ENCODE data around the gene PISD. TPM values are rescaled to one million over a fixed set of nuclear protein-coding genes. Genes with fewer than 3 reads are reported as not detected.
"Not testable (repeated sequence)": the region's sequence is repeated elsewhere in the genome, so short reads cannot be mapped to it uniquely, and the experiment has no call there.

Gene PISD
- polyA plus RNA-seq, 3 donors: 28.8 to 32.8 (median 30.1) TPM

DNA sequence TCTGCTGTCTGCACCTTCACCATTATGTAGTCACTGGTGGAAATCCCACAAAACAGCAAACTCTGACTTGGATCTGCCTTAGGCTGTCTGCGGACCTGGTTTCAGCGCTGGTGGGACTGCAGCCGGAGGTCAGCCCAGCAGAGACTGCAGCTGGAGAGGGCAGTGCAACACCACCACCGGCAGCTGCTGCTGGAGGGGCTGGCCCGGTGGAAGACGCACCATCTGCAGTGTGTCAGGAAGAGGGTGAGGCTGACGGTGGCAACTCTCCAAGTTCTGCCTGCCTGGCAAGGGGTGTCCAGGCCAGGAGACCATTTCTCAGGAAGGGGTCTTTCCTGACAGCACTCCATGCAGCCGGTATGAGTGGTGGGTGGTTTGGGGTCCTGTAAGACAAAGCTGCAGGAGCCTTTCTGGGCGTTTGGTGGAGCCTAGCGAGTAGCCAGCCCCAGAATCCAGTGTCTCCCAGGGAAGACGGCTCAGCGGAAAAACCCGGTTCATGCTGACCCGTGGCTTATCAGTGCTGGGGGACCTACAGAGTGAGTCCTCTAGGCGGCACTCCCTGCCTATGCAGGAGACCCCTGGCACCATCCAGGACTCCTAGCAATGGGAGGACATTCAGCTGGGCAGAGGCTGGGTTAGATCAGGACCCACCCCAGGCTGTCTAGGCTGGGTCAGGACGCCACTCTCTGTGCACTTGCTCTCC lies 50.8 kb downstream of the PISD start:
- DNase-seq (ENCODE audit: low read depth in 3 of 3, low spot score in 2 of 3): no peak

DNA sequence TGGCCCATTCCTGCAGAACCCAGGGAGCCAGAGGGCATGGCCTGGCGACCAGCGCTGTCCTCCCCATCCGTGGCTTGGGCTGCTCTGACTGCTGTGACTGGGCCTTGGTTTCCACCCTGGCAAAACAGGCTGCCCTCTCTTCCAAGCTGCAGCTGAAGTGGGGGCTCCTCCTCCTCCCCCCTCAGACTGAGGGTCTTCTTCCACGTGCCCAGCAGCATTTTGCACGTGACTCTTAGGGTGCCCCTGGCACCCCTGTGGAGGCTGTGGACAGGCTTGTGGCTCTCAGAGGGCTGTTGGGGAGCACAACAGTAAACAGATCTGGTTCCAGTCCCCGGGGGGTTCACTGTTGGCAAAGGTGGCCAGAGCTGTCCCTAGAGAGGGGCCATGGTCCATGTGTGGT lies 51.4 kb downstream of the PISD start:
- DNase-seq (ENCODE audit: low read depth in 3 of 3, low spot score in 2 of 3): no peak

DNA sequence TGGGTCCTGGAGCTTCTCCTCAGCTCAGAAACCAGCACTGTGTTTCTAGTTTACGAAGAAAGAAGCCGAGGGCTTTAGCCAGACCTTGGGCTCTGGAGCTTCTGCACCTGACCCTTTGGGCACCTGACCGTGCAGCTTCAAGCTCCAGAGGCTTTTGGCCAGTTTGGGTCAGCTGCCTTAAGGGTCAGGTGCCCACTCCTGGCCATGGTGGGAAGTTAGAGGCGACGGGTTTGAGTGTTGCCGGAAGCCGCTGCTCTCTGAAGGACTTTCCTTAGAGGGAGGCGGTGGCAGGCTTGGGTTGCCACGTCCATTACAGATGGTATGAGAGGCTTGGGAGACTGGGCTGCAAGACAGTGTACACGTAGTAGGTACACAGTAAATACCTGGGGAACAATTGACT lies 52.3 kb downstream of the PISD start:
- no peak for DNase-seq (ENCODE audit: low read depth in 3 of 3, low spot score in 2 of 3)

DNA sequence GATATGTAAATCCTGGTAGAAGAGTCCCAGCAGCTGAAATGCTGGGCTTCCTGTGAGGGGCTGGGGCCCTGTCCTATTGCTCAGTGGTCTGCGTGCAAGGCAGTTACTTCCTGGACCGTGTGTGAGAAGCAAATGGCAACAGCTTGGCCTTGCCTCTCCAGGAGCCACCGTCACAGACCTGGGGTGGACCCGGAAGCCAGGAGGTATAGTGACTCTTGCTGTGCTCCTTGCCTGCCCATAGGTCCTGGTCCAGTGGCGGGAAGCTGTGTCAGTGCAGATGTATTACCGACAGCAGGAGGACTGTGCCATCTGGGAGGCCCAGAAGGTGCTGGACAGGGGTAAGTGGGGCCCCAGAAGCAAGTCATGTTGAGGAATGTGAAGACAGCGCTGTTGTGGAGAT lies 54.3 kb downstream of the PISD start:
- DNase-seq (ENCODE audit: low read depth in 3 of 3, low spot score in 2 of 3): no peak

GRCh38 chr22:31605851-31606585 lies 56.0 kb downstream of the PISD start:
- DNase-seq (ENCODE audit: low read depth in 3 of 3, low spot score in 2 of 3): no peak

GRCh38 chr22:31604746-31605705 lies 57.0 kb downstream of the PISD start:
- no peak for DNase-seq (ENCODE audit: low read depth in 3 of 3, low spot score in 2 of 3)

DNA sequence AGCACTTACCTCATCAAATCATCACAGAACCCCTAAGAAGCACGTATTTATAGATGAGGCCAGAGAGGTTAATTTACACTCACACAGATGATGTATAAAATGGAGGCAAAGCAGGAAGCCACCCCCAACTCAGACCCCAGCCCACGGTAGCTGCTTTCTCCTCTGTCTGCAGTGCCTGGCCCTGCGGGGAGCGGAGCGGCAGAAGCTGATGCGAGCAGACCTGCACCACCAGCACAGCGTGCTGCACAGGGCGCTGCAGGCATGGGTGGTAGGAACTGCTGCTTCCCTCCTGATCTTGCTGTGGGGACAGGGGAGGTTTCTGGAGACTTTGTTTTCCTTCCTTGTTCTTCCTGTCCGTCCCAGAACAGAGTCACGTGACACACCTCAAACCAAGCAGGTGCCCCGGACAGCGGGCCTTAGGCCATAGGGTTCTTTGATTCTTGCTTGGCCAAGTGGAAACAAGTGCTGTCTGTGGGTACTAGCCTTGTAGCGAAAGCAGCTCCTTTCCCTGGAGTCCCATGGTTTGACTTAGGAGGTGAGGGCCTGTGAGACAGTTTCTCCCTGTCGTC lies 57.8 kb downstream of the PISD start:
- DNase-seq (ENCODE audit: low read depth in 3 of 3, low spot score in 2 of 3): no peak

GRCh38 chr22:31603574-31603973 lies 58.4 kb downstream of the PISD start:
- DNase-seq (ENCODE audit: low read depth in 3 of 3, low spot score in 2 of 3): no peak

DNA sequence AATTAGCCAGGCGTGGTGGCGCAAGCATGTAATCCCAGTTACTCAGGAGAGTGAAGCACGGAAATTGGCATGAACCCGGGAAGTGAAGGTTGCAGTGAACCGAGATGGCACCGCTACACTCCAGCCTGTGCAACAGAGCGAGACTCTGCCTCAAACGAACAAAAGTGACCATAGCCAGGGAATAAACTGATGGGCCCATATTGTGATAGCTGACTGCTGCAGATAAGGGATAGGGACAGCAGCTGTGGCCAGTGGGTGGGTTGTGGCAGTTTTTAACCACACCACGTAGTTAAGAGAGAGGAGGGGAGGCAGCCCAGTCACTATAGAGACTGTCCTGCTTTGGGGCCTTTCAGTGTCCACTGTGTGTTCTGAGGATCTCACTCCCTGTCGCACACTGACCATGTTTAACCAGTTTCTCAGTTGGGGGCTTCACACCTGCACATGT lies 58.9 kb downstream of the PISD start:
- DNase-seq (ENCODE audit: low read depth in 3 of 3, low spot score in 2 of 3): no peak

GRCh38 chr22:31602259-31602952 lies 59.6 kb downstream of the PISD start:
- DNase-seq (ENCODE audit: low read depth in 3 of 3, low spot score in 2 of 3): no peak

DNA sequence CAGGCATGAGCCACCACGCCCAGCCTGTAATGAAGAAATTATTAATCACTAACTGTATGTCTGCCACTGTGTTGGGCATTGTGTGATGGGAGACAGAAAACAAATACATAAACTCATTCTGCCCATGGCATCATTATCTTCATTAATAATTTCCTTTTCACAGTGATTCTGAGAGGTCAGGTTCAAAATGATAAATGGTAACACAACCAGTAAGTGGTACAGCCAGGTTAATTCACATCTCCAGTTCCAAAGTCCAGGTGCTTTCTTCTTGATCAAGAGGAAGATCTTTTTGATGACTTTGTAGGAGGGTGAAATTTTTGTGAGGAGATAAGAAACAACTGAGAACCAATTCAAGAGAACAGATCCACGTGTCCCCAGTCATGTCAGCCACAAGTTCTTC lies 66.7 kb downstream of the PISD start:
- no peak for DNase-seq (ENCODE audit: low read depth in 3 of 3, low spot score in 2 of 3)

GRCh38 chr22:31590161-31590560 lies 71.9 kb downstream of the PISD start:
- not testable (repeated sequence) for DNase-seq (ENCODE audit: low read depth in 3 of 3, low spot score in 2 of 3)

DNA sequence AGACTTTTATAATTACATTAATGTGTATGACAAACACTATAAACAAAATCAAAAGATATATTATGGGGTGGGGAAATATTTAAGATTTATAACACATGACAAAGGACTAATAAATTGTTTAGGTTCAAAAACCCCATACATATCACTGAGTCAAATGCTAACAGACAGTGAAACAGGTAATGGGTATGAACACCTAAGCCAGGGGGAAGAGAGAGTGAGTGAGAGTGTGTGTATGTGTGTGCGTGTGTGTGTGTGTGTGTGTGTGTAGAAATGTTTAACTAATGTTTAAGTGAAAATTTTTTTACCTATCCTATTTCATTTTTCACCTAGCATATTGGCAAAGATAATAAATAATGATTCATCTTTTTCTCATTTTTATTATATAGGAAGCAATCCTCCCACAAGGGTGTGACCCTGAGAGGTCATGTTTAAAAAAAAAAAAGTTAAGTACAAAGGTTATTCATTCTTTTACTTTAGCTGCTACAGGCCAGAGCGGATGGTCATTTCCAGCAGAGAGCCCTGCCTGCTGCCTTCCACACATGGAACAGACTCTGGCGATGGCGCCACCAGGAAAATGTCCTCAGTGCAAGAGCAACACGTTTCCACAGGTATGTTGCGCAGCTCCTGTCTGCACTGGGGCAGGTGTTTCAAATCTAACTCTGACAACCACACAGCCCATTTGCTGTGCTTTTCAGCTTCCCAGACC lies 72.9 kb downstream of the PISD start:
- no peak for DNase-seq (ENCODE audit: low read depth in 3 of 3, low spot score in 2 of 3)

DNA sequence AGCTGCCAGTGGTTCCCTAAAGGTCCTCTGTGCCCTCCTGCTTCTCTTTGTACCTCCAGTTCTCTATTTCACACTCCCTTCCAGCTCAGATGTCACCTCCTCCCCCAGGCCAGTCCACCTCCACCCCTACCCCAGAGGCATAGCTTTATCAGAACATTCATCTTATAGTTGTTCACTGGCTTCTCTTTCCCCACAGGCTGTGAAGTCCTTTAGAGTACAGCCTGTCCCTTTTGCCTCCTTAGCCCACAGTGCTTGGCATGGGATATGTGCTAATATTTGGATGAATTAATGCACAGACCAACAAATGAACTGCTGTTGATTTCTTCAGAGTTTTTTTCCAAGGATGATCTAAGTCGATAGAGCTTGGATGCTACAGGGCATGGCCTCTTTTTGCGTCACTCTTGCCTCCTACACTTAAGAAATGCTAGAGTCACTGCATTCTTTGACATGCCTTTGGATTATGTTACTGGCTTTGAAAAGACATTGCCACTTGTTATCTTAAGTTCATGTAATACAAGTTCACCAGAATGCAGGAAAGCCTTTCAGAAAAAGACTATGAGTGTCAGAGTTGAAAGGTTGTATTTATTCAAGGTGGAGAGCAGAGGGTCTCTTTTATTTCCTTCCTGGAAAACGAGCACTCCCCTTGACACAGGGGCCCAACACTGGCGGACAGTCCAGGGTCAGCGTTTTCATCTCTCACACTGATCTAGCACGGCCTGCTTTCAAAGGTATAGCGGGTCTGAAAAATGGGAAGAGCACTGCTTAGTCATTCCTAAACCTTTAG lies 75.7 kb downstream of the PISD start:
- peak in 2 of 3 donors; percentile 45 to 51 for DNase-seq (ENCODE audit: low read depth in 3 of 3, low spot score in 2 of 3)

GRCh38 chr22:31585161-31585859 lies 76.7 kb downstream of the PISD start:
- DNase-seq (ENCODE audit: low read depth in 3 of 3, low spot score in 2 of 3): no peak

DNA sequence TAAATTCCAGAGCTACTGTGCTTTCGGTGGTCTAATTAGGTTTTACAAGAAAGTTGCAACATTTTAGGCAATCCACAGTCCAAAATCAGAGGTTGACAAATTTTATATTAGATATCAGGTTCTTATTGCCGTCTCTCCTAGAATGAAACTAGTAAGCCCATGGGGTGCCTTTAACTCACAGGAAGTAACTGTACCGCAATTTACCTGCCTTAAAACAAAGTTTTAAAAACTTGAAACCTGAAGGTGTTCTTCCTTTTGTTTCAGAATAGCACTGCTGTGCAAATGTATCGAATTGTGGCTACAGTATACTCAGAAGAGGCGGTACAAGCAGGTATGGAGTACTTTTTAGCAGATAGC lies 77.2 kb downstream of the PISD start:
- no peak for DNase-seq (ENCODE audit: low read depth in 3 of 3, low spot score in 2 of 3)

- DNase-seq (ENCODE audit: low read depth in 3 of 3, low spot score in 2 of 3): no peak
These were observed 78.0 kb downstream of the PISD start for GRCh38 chr22:31583861-31584485.

DNA sequence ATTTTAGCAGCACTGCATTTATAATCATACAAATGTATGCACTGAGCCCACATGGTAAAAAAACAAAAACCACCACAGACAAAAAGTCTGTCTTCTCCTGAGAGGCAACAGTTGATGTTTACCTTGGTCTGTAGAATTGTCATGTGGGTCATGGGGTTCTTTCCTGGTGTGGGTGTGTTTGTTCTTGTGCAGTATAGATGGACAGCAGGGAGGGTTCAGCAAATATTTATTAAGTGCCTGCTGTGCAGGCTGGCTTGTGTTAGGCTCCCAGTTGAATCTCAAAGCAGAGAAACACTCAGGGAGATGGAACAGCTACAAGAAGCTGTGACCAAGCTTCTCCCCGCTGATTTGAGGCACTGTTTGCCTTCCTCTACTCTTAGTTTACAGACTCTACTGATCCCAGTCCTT lies 82.2 kb downstream of the PISD start:
- no peak for DNase-seq (ENCODE audit: low read depth in 3 of 3, low spot score in 2 of 3)

Measured in right renal cortex interstitium (tissue), 3 donors.